Measurements from ENCODE around the gene HSFX4.
"Not testable (repeated sequence)": the region's sequence is repeated elsewhere in the genome, so short reads cannot be mapped to it uniquely, and the experiment has no call there.

The HSFX4 gene

GRCh38 chrX:149929400-149929799, at the start of gene HSFX4:
Gene HSFX4, plus strand, starts transcription at chrX:149929573. Its CDS starts 72 bp downstream, at chrX:149929645.
- not testable (repeated sequence) for H3K4me3 ChIP-seq (ENCODE audit: low read length); H3K9me3 ChIP-seq (ENCODE audit: control insufficient read depth, low read length); H3K9ac ChIP-seq (ENCODE audit: low read length); H3K36me3 ChIP-seq (ENCODE audit: control insufficient read depth, insufficient read depth, low read length); H3K27me3 ChIP-seq (ENCODE audit: control insufficient read depth, insufficient read depth, low read length); H3K4me1 ChIP-seq (ENCODE audit: control insufficient read depth, insufficient read depth, low read length)

GRCh38 chrX:149881081-149881711, 48.2 kb upstream of the HSFX4 start, which contains the start of gene MAGEA8:
Gene MAGEA8, plus strand, starts transcription at chrX:149881183. Its CDS starts 3,090 bp downstream, at chrX:149884273.
- no peak within 1 kb of the TSS for H3K4me3 ChIP-seq (ENCODE audit: low read length)
- H3K27me3 ChIP-seq (ENCODE audit: control insufficient read depth, insufficient read depth, low read length): no peaks in the 10 kb centered on the region
- no peaks in the 10 kb centered on the region for H3K4me1 ChIP-seq (ENCODE audit: control insufficient read depth, insufficient read depth, low read length)
- no peak within 1 kb of the TSS for H3K9ac ChIP-seq (ENCODE audit: low read length)
- no peaks in the 10 kb centered on the region for H3K36me3 ChIP-seq (ENCODE audit: control insufficient read depth, insufficient read depth, low read length)
- H3K9me3 ChIP-seq (ENCODE audit: control insufficient read depth, low read length): no peaks in the 10 kb centered on the region

- H3K9ac ChIP-seq (ENCODE audit: low read length); H3K36me3 ChIP-seq (ENCODE audit: control insufficient read depth, insufficient read depth, low read length); H3K27me3 ChIP-seq (ENCODE audit: control insufficient read depth, insufficient read depth, low read length); H3K4me3 ChIP-seq (ENCODE audit: low read length); H3K9me3 ChIP-seq (ENCODE audit: control insufficient read depth, low read length); H3K4me1 ChIP-seq (ENCODE audit: control insufficient read depth, insufficient read depth, low read length): not testable (repeated sequence)
Measured at GRCh38 chrX:149890828-149891227, 38.5 kb upstream of the HSFX4 start.

- H3K4me1 ChIP-seq (ENCODE audit: control insufficient read depth, insufficient read depth, low read length): no peaks in the 10 kb centered on the region
- no peaks in the 10 kb centered on the region for H3K27me3 ChIP-seq (ENCODE audit: control insufficient read depth, insufficient read depth, low read length)
- H3K4me3 ChIP-seq (ENCODE audit: low read length): no peak overlapping the region
- no peaks in the 10 kb centered on the region for H3K9me3 ChIP-seq (ENCODE audit: control insufficient read depth, low read length)
- H3K9ac ChIP-seq (ENCODE audit: low read length): no peak overlapping the region
- no peaks in the 10 kb centered on the region for H3K36me3 ChIP-seq (ENCODE audit: control insufficient read depth, insufficient read depth, low read length)
Measured at GRCh38 chrX:149898554-149898953, 30.8 kb upstream of the HSFX4 start.

GRCh38 chrX:149903889-149904748, 25.3 kb upstream of the HSFX4 start:
- no peaks in the 10 kb centered on the region for H3K36me3 ChIP-seq (ENCODE audit: control insufficient read depth, insufficient read depth, low read length)
- peak overlapping the region; percentile 34 for H3K9ac ChIP-seq (ENCODE audit: low read length)
- H3K9me3 ChIP-seq (ENCODE audit: control insufficient read depth, low read length): no peaks in the 10 kb centered on the region
- H3K27me3 ChIP-seq (ENCODE audit: control insufficient read depth, insufficient read depth, low read length): no peaks in the 10 kb centered on the region
- peaks cover 3% of the 10 kb centered on the region for H3K4me1 ChIP-seq (ENCODE audit: control insufficient read depth, insufficient read depth, low read length)
- no peak overlapping the region for H3K4me3 ChIP-seq (ENCODE audit: low read length)

- H3K27me3 ChIP-seq (ENCODE audit: control insufficient read depth, insufficient read depth, low read length): no peaks in the 10 kb centered on the region
- no peaks in the 10 kb centered on the region for H3K36me3 ChIP-seq (ENCODE audit: control insufficient read depth, insufficient read depth, low read length)
- H3K9ac ChIP-seq (ENCODE audit: low read length): no peak overlapping the region
- H3K9me3 ChIP-seq (ENCODE audit: control insufficient read depth, low read length): no peaks in the 10 kb centered on the region
- H3K4me1 ChIP-seq (ENCODE audit: control insufficient read depth, insufficient read depth, low read length): peaks cover 3% of the 10 kb centered on the region
- no peak overlapping the region for H3K4me3 ChIP-seq (ENCODE audit: low read length)
Measured at GRCh38 chrX:149908308-149908707, 21.1 kb upstream of the HSFX4 start.

GRCh38 chrX:149908727-149909126, 20.6 kb upstream of the HSFX4 start:
- H3K4me1 ChIP-seq (ENCODE audit: control insufficient read depth, insufficient read depth, low read length): peaks cover 3% of the 10 kb centered on the region
- H3K27me3 ChIP-seq (ENCODE audit: control insufficient read depth, insufficient read depth, low read length): no peaks in the 10 kb centered on the region
- H3K9ac ChIP-seq (ENCODE audit: low read length): no peak overlapping the region
- no peaks in the 10 kb centered on the region for H3K9me3 ChIP-seq (ENCODE audit: control insufficient read depth, low read length)
- no peak overlapping the region for H3K4me3 ChIP-seq (ENCODE audit: low read length)
- no peaks in the 10 kb centered on the region for H3K36me3 ChIP-seq (ENCODE audit: control insufficient read depth, insufficient read depth, low read length)

- Histone ChIP-seq H3K4me3 (ENCODE audit: low read length) (no peak overlapping the region), H3K9me3 (ENCODE audit: control insufficient read depth, low read length) (no peaks in the 10 kb centered on the region), H3K36me3 (ENCODE audit: control insufficient read depth, insufficient read depth, low read length) (no peaks in the 10 kb centered on the region), H3K9ac (ENCODE audit: low read length) (no peak overlapping the region), H3K27me3 (ENCODE audit: control insufficient read depth, insufficient read depth, low read length) (no peaks in the 10 kb centered on the region), H3K4me1 (ENCODE audit: control insufficient read depth, insufficient read depth, low read length) (peaks cover under 1% of the 10 kb centered on the region)
Measured at GRCh38 chrX:149909324-149910177, 19.8 kb upstream of the HSFX4 start.

- H3K27me3 ChIP-seq (ENCODE audit: control insufficient read depth, insufficient read depth, low read length): no peaks in the 10 kb centered on the region
- H3K4me1 ChIP-seq (ENCODE audit: control insufficient read depth, insufficient read depth, low read length): no peaks in the 10 kb centered on the region
- no peaks in the 10 kb centered on the region for H3K9me3 ChIP-seq (ENCODE audit: control insufficient read depth, low read length)
- no peak overlapping the region for H3K9ac ChIP-seq (ENCODE audit: low read length)
- H3K4me3 ChIP-seq (ENCODE audit: low read length): no peak overlapping the region
- H3K36me3 ChIP-seq (ENCODE audit: control insufficient read depth, insufficient read depth, low read length): no peaks in the 10 kb centered on the region
Measured at GRCh38 chrX:149910178-149910695, 19.1 kb upstream of the HSFX4 start.

- H3K4me3 ChIP-seq (ENCODE audit: low read length): no peak overlapping the region
- H3K36me3 ChIP-seq (ENCODE audit: control insufficient read depth, insufficient read depth, low read length): no peaks in the 10 kb centered on the region
- H3K4me1 ChIP-seq (ENCODE audit: control insufficient read depth, insufficient read depth, low read length): no peaks in the 10 kb centered on the region
Measured at GRCh38 chrX:149916745-149917392, 12.5 kb upstream of the HSFX4 start.

GRCh38 chrX:149923836-149924235, 5.5 kb upstream of the HSFX4 start:
- not testable (repeated sequence) for H3K36me3 ChIP-seq (ENCODE audit: control insufficient read depth, insufficient read depth, low read length); H3K27me3 ChIP-seq (ENCODE audit: control insufficient read depth, insufficient read depth, low read length); H3K9ac ChIP-seq (ENCODE audit: low read length); H3K4me3 ChIP-seq (ENCODE audit: low read length); H3K9me3 ChIP-seq (ENCODE audit: control insufficient read depth, low read length); H3K4me1 ChIP-seq (ENCODE audit: control insufficient read depth, insufficient read depth, low read length)

More at GRCh38 chrX:149916745-149917392, 12.5 kb upstream of the HSFX4 start:
- Histone ChIP-seq H3K9ac (ENCODE audit: low read length) (no peak overlapping the region), H3K27me3 (ENCODE audit: control insufficient read depth, insufficient read depth, low read length) (no peaks in the 10 kb centered on the region), H3K9me3 (ENCODE audit: control insufficient read depth, low read length) (no peaks in the 10 kb centered on the region)

All from mucosa of stomach (tissue), 1 donor.